Heart left ventricle (tissue), 13 donors: ENCODE data around the gene SYNPO2.

Experiments used
- POLR2A ChIP-seq, 2 donors: fragments of 450-650 bp; IDR thresholded peaks; one replicate each; pipeline ENCODE4 v1.6.1; 2017; ENCODE audit warnings: antibody characterized with exemption in 2 of 2, mild to moderate bottlenecking in 2 of 2, moderate library complexity in 2 of 2
- TF ChIP-seq, protein P1 (sequence below), 12 donors: fragments of 200-600 bp; sonication (generic) in 4 of 12; IDR thresholded peaks; one replicate each; pipeline versions ENCODE4 v1.5.0 to v1.8.0; 2018 to 2022; ENCODE audit warnings: antibody characterized with exemption in 12 of 12, mild to moderate bottlenecking in 5 of 12
- donor health status: ischemic (EF 13 %, LVEDD 7.1; RV severe dilation, severe dysfunction).
- donor health status: DM: no; HTN: yes; CAD: no.
- donor health status: DM: no; HTN: no; CAD: no.
- donor health status: ischemic (EF 25% LVEDD 6.9; RV normal size, moderate dysfunction).
- donor health status: ischemic (EF 25% LVEDD 5.7; RV mildly dilated, moderate dysfunction).
- donor health status: ischemic (EF 35%, LVEDD 5.7; RV mildly dilated, moderate dysfunction).
- donor health status: nonischemic (EF 11% LVEDD 7.7; RV severe dilation, severe dysfunction).
- donor health status: DM: yes; HTN: yes; CAD: no.
- donor health status: PGD.
- donor health status: ischemic (EF 29% LVEDD 5.4; RV normal size, mild dysfunction).
- donor health status: nonischemic (EF 23%, LVEDD 6.1; RV moderate dilation, normal function).

DNA sequence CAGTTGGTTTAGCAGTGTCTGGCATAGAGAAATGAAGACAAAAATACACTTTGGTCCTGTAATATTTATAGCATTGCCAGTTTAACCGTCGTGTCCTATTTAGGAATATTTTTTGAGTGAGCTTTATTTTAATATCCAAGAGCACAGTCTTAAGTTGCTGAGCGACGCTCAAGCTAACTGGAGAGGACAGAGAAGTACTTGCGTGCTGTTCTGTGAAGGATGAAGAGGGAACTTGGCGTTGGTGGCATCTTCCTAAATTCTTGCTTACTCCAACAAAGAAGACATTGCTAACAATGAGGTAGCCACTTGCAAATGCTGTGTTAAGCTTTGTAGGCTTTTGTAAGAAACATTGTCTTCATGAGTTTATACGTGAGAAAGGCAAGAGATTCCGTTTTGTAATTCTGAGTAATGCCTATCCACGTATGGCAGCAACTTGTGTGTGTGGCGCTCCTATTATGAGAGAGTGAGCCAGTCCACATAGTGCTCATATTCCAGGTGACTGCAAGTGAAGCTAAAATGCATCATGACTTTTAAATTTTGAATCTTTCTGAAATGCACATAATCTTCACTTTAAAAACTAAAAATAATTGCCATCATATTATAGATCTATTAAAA lies 50.6 kb downstream of the SYNPO2 start:
- TF ChIP-seq, protein P1, sequence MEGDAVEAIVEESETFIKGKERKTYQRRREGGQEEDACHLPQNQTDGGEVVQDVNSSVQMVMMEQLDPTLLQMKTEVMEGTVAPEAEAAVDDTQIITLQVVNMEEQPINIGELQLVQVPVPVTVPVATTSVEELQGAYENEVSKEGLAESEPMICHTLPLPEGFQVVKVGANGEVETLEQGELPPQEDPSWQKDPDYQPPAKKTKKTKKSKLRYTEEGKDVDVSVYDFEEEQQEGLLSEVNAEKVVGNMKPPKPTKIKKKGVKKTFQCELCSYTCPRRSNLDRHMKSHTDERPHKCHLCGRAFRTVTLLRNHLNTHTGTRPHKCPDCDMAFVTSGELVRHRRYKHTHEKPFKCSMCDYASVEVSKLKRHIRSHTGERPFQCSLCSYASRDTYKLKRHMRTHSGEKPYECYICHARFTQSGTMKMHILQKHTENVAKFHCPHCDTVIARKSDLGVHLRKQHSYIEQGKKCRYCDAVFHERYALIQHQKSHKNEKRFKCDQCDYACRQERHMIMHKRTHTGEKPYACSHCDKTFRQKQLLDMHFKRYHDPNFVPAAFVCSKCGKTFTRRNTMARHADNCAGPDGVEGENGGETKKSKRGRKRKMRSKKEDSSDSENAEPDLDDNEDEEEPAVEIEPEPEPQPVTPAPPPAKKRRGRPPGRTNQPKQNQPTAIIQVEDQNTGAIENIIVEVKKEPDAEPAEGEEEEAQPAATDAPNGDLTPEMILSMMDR (IDR thresholded peaks at IDR 0.05), result no peak
- no peak for TF ChIP-seq POLR2A (IDR thresholded peaks at IDR 0.05)
